Smooth muscle cell (in vitro differentiated cells): ENCODE data around the gene SHROOM3. TPM values are rescaled to one million over a fixed set of nuclear protein-coding genes. Genes with fewer than 3 reads are reported as not detected.
A peak's percentile ranks its signal among the peaks of the same experiment; 100 is the strongest.

ENCODE experiments used
- DNase-seq: peaks from one replicate; lab custom pipeline; 2025; ENCODE audit not compliant: unreplicated experiment; lab: John Stamatoyannopoulos, UW
- H2AFZ ChIP-seq: fragments of 200-600 bp; sonication (generic); 2 replicates; pipeline ENCODE4 v1.6.0; 2016; ENCODE audit warnings: antibody characterized with exemption, low read depth, mild to moderate bottlenecking
- H3F3A ChIP-seq: fragments of 200-600 bp; sonication (generic); 2 replicates; pipeline ENCODE4 v1.6.0; 2017; ENCODE audit warnings: antibody characterized with exemption, low read depth
- H3K27ac ChIP-seq: fragments of 200-600 bp; sonication (generic); 2 replicates; pipeline ENCODE4 v1.5.1; 2016; ENCODE audit warnings: low read depth, mild to moderate bottlenecking
- H3K27me3 ChIP-seq: fragments of 200-600 bp; sonication (generic); 2 replicates; pipeline ENCODE4 v1.6.1; 2016; ENCODE audit warnings: low read depth, mild to moderate bottlenecking
- H3K36me3 ChIP-seq: fragments of 200-600 bp; sonication (generic); 2 replicates; pipeline ENCODE4 v1.5.1; 2016; ENCODE audit warnings: low read depth
- H3K4me1 ChIP-seq: fragments of 200-600 bp; sonication (generic); 2 replicates; pipeline ENCODE4 v1.5.1; 2016; ENCODE audit warnings: low read depth
- H3K4me2 ChIP-seq: fragments of 200-600 bp; sonication (generic); 2 replicates; pipeline ENCODE4 v1.6.0; 2016; ENCODE audit warnings: mild to moderate bottlenecking
- H3K4me3 ChIP-seq: fragments of 200-600 bp; sonication (generic); 2 replicates; pipeline ENCODE4 v1.5.1; 2016; ENCODE audit warnings: mild to moderate bottlenecking
- H3K79me2 ChIP-seq: fragments of 200-600 bp; sonication (generic); 2 replicates; pipeline ENCODE4 v1.6.0; 2016; ENCODE audit warnings: low read depth, mild to moderate bottlenecking
- H3K9ac ChIP-seq: fragments of 200-600 bp; sonication (generic); 2 replicates; pipeline ENCODE4 v1.6.0; 2016; ENCODE audit warnings: low read depth
- H3K9me3 ChIP-seq: fragments of 200-600 bp; sonication (generic); replicated peaks from 2 replicates; pipeline ENCODE4 v1.5.1; 2016; ENCODE audit warnings: low read depth
- H4K20me1 ChIP-seq: fragments of 200-600 bp; sonication (generic); 2 replicates; pipeline ENCODE4 v1.6.0; 2016; ENCODE audit warnings: low read depth
- WGBS: methylation state at CpG from one replicate; pipeline ENCODE4 v1.1.7; 2016; ENCODE audit warnings: low lambda C conversion rate; 5-methylcytosine and 5-hydroxymethylcytosine counted together
- polyA plus RNA-seq: library from polyadenylated mRNA; unstranded; fragments of >200 nt; fragmentation: Nextera tagmentation; extraction: Ambion mirVana; gene quantifications from 2 replicates; pipeline ENCODE4 v1.2.1, GENCODE V29; 2016
- total RNA-seq: library from RNA; depleted of rRNA; stranded (reverse); fragments of >200 nt; gene quantifications from 2 replicates; pipeline ENCODE4 v1.2.3, GENCODE V29; 2014
- TF ChIP-seq, protein P1 (sequence below): fragments of 200-600 bp; sonication (generic); IDR thresholded peaks from 2 replicates; pipeline ENCODE4 v1.5.1; 2017; ENCODE audit warnings: borderline replicate concordance, mild to moderate bottlenecking, antibody characterized with exemption; ENCODE audit not compliant: insufficient read depth, poor library complexity, severe bottlenecking

SHROOM3 gene
- total and polyA plus RNA-seq, 2 experiments from 2014 or later: 10.0 to 31.9 TPM

DNA sequence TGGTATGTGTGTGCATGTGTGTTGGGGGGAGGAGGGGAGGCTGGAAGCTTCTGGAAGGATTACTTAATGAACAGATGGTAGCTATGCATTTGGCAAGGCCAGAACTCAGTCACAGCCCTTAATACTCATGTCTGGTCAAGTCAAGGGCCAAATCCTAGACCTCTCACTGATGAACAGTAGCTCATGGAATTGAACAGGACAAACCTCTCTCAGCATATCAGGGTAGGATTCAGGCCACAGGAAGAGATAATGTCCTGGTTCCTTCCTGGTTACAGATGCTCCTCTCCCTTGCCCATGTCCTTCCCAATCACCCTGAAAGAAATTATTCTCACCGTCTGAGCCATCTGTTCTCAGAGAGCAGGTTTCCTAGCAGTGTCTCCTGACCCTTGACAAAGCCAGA lies 297.2 kb downstream of the SHROOM3 start:
- H4K20me1 ChIP-seq: no peaks in the 10 kb centered on the region
- H3K27ac ChIP-seq: no peak overlapping the region
- H3K4me2 ChIP-seq: no peak overlapping the region
- peaks cover 1% of the 10 kb centered on the region for H3F3A ChIP-seq
- H3K27me3 ChIP-seq: no peaks in the 10 kb centered on the region
- no peak for DNase-seq
- TF ChIP-seq, protein P1, sequence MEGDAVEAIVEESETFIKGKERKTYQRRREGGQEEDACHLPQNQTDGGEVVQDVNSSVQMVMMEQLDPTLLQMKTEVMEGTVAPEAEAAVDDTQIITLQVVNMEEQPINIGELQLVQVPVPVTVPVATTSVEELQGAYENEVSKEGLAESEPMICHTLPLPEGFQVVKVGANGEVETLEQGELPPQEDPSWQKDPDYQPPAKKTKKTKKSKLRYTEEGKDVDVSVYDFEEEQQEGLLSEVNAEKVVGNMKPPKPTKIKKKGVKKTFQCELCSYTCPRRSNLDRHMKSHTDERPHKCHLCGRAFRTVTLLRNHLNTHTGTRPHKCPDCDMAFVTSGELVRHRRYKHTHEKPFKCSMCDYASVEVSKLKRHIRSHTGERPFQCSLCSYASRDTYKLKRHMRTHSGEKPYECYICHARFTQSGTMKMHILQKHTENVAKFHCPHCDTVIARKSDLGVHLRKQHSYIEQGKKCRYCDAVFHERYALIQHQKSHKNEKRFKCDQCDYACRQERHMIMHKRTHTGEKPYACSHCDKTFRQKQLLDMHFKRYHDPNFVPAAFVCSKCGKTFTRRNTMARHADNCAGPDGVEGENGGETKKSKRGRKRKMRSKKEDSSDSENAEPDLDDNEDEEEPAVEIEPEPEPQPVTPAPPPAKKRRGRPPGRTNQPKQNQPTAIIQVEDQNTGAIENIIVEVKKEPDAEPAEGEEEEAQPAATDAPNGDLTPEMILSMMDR: no peak
- H3K36me3 ChIP-seq: no peaks in the 10 kb centered on the region
- H2AFZ ChIP-seq: no peak overlapping the region
- no peak overlapping the region for H3K9ac ChIP-seq
- peaks cover 6% of the 10 kb centered on the region for H3K79me2 ChIP-seq
- no peaks in the 10 kb centered on the region for H3K9me3 ChIP-seq
- WGBS: 92% methylated on average over 1 of the region's 1 CpG
- H3K4me1 ChIP-seq: peaks cover 5% of the 10 kb centered on the region
- no peak overlapping the region for H3K4me3 ChIP-seq

DNA sequence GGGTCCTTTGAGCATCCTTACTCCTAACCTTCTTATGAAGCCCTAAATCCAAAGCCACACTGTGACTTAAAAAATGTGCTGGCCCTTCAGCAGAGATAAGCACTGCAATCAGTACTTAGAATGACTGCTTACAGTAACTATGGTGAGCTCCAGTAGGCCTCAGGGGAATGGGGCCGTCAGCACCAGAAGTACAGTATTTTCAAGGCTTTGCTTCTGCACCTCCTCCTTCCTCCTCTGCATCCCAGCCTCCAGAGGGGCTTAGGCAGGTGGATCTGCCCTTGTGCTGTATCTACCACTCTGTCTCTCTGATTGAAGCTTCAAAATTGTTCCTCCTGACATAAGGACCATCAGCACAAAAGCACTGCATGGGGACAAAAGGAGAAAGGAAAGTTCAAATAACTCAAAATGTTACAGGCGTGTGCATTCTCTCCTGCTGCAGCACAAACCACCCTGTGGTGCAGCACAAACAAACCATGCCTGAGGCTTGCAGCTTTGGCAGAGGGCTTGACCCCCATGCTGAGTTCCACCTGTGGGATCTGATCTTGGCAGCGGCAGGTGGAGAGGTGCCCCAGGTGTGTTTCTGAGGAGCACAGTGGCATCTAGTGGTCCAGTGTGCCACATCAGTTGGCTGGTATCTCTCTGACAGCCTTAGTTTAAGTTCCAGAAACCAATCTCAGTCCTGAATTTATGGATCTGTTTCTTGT lies 298.2 kb downstream of the SHROOM3 start:
- H3K9ac ChIP-seq: no peak overlapping the region
- WGBS: 78% methylated on average over 3 of the region's 3 CpGs
- TF ChIP-seq, protein P1: no peak

DNA sequence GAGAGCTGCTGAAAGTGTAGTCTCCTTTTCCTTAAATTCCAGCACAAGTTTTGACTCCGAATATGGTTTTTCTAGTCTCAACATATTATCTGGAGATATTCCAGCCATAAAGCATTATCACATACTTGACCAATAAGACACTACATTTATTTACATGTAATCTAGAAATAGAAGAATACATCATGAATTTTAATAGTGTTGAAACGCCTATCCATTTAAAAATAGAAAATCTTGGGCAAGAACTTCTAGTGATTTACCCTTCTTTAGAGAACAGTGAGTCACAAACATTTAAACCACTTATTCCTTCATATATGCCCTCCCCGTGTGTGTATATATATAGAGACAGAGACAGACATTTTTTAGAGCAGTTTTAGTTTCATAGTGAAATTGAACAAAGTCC lies 301.4 kb downstream of the SHROOM3 start:
- Histone ChIP-seq H3K27ac (peak overlapping the region; percentile 76), H3K9ac (peak overlapping the region; percentile 25), H3F3A (peaks cover 12% of the 10 kb centered on the region), H3K4me1 (peaks cover 13% of the 10 kb centered on the region), H4K20me1 (no peaks in the 10 kb centered on the region), H3K79me2 (no peaks in the 10 kb centered on the region), H3K27me3 (no peaks in the 10 kb centered on the region), H3K36me3 (no peaks in the 10 kb centered on the region), H3K4me2 (peak overlapping the region; percentile 59), H3K4me3 (no peak overlapping the region), H3K9me3 (no peaks in the 10 kb centered on the region), H2AFZ (no peak overlapping the region)
- TF ChIP-seq, protein P1: no peak
- no peak for DNase-seq
- 29% methylated on average over 3 of the region's 3 CpGs for WGBS

More for the DNA sequence above, 298.2 kb downstream of the SHROOM3 start:
- no peak for DNase-seq
- no peaks in the 10 kb centered on the region for H3K27me3 ChIP-seq
- no peaks in the 10 kb centered on the region for H3K9me3 ChIP-seq
- H2AFZ ChIP-seq: no peak overlapping the region
- no peak overlapping the region for H3K4me3 ChIP-seq
- no peaks in the 10 kb centered on the region for H4K20me1 ChIP-seq
- no peak overlapping the region for H3K27ac ChIP-seq
- no peaks in the 10 kb centered on the region for H3K36me3 ChIP-seq
- H3K4me1 ChIP-seq: peaks cover 12% of the 10 kb centered on the region
- peaks cover 5% of the 10 kb centered on the region for H3K79me2 ChIP-seq
- peaks cover 11% of the 10 kb centered on the region for H3F3A ChIP-seq
- H3K4me2 ChIP-seq: no peak overlapping the region

DNA sequence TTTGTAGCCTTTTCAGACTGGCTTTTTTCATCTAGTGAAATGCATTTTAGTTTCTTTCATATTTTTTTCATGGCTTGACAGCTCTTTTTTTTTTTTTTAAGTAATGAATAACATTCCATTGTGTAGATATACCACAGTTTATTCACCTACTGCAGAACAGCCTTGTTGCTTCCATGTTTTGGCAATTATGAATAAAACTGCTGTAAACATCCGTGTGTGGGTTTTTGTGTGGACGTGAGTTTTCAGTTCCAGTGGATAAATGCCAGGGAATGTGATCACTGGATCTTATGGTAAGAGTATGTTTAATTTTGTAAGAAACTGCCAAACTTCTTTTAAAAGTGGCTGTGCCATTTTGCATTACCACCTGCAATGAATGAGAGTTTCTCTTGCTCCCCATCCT lies 302.2 kb downstream of the SHROOM3 start:
- Histone ChIP-seq H3K27me3 (no peaks in the 10 kb centered on the region), H3K9me3 (no peaks in the 10 kb centered on the region), H3K79me2 (no peaks in the 10 kb centered on the region), H2AFZ (no peak overlapping the region), H3K4me3 (no peak overlapping the region), H4K20me1 (no peaks in the 10 kb centered on the region), H3K27ac (peak overlapping the region; percentile 76), H3K9ac (no peak overlapping the region), H3K36me3 (no peaks in the 10 kb centered on the region), H3K4me1 (peaks cover 13% of the 10 kb centered on the region), H3F3A (peaks cover 12% of the 10 kb centered on the region), H3K4me2 (peak overlapping the region; percentile 59)
- TF ChIP-seq, protein P1: no peak
- no peak for DNase-seq
- 80% methylated on average over 2 of the region's 2 CpGs for WGBS
